Activated CD8-positive, alpha-beta memory T cell treated with anti-CD3 and anti-CD28 coated beads for 4 hours (primary cell): ENCODE results near the gene OLIG3.
A peak's percentile ranks its signal among the peaks of the same experiment; 100 is the strongest.

Source experiments
- DNase-seq, 2 donors: peaks; one replicate each; pipeline ENCODE4 v3.0.0-alpha.2; 2020; ENCODE audit warnings: low read depth in 2 of 2

OLIG3 gene

DNA sequence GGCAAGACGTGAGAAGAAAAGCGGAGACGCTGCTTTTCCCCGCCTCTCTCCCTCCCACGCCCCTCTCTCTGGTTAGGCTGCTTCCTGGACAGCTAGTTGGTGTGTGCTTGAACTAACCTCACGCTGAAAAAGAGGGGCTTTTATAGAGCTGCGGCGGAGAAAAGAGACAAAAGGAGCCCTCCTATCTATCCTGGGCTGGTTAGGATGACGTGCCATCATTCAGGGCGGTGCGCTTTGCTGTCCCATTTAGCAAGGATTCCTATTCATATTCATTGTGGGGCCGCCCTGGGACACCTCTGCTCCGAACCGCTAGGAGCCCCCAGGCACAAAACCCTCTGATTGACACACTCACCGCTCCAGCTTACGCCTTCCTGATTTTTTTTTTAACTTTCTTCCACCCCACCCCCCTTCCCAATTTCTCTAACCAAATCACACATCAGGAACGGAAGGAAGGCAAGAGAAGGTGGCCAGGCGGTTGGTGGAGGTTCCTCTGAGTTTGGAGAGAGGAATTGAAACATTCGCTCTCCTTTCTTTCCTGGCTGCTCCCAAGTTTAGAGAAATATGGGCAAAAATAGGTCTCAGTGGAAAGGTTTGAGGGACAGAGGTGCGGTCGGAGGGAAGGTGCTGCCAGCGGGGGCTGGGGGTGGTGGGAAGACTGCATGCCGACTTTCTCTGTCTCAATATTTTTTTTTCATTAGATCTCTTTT lies at the start of gene OLIG3:
Gene OLIG3 (minus strand): TSS at position 114 of the 707 bp plus-strand sequence. CDS start 224 bp downstream, outside the sequence.
- peak in 1 of 2 donors; percentile 42 for DNase-seq

DNA sequence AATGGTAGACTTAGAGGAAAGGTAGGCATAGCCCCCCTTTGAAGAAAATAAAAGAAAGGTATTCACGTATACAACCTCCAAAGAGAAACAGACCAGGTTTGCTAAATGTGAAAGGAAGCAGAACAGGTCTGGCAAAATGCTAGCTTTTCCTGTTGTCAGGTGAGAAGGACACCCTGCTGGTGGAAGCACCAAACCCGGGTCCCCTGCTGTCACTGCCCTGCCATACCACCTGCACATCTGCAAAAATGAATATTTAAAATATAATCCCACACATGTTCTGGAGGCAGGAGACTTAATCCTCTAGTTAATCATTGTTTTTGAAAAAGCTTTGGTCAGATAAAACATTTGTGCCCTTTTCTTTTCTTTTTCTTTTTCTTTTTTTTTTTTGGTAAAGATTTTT lies 48.9 kb upstream of the OLIG3 start:
- no peak for DNase-seq

DNA sequence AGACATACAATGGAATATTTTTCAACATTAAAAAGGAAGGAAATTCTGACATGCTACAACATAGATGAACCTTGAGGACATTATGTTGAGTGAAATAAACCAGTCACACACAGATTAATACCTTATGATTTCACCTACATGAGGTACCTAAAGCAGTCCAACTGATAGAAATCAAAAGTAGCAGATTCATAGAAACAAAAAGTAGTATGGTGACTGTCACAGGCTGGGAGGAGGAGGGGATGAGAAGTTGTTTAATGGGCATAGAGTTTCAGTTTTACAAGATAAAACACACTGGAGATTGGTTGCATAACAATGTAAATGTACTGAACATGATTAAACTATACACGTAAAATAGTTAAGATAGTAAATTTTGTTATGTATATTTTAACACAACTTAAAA lies 48.5 kb upstream of the OLIG3 start:
- no peak for DNase-seq

DNA sequence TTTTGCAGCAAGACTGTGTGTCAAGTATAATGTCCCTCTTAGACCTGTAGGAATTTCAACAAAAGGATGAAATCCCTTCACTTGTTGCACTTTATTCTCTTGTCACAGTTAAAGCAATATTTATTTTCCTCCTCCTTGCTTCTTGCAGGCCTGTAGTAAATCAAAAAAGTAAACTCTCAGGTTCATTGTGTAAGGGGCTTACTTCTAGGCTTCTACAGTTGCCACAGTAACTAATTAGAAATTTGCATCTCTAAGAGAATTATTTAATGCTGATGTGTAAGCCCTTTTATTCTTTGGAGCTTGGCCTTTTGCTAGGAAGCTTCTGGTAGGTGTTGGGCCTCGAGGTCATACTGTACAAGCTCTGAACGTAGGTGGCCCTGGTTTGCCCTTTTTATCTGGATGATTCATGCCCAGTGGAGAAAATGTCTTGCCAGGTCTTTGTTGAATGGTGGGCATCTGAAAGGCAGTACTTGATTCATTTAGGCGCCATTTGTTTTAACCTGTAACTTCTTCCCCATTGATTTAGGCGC lies 47.4 kb upstream of the OLIG3 start:
- DNase-seq, result no peak

DNA sequence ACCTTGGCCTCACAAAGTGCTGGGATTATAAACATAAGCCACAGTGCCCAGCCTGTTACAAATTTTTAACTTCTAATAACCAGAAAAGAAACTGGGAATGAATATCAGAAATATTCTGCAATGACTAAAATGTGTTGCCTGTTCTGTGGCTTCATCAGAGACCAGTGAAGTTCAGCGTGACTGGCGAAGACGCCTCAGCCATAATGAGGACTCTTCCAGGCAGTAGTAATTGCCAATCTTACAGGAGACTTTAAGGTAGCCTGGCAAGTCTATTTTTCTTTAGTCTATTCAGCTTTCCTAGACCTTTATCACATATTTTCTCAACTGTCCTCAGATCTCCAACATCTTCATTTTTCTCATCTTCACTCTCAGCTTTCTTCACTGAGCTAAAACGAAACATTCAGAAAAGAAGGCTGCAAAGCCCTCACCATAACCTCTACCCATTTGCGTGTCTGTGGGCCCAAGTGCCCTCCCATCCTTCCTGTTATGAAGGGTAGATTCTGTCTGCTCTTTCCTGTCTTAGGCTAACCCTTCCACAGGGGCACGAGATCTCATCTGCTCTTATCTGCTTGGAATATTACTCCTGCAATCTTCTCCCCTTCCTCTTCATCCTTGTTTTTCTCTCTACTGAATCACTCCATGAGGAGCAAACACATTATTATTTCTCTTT lies 42.0 kb upstream of the OLIG3 start:
- DNase-seq, result no peak

DNA sequence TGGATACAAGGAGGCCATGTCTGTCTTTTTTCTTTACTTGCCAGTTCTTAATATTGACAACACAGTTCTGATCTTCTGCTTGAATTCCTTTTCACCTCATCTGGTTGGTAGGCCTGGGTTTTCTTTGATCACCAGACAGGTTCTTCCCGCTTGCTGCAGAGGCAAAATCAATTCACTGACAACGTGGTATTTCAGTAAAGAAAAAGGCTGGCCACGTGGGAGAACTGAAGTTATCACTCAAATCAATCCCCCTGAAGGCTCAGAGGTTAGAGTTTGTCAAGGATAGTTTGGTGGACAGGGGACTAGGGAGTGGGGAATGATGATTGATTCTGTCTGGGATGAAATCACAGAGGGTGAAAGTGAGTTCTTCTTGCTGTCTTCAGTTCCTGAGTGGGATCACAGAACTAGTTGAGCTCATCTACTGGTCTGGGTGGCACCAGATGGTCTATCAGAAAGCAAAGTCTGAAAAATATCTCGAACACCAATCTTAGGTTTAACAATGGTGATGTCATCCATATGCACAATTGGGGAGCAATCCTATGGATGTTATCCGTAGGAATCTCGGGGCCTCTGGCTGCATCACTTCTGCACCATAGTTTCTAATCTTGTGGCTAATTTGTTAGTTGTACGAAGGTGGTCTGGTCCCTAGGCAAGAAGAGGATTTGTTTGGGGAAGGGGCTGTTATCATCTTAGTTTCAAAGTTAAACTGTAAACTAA lies 37.3 kb upstream of the OLIG3 start:
- no peak for DNase-seq

DNA sequence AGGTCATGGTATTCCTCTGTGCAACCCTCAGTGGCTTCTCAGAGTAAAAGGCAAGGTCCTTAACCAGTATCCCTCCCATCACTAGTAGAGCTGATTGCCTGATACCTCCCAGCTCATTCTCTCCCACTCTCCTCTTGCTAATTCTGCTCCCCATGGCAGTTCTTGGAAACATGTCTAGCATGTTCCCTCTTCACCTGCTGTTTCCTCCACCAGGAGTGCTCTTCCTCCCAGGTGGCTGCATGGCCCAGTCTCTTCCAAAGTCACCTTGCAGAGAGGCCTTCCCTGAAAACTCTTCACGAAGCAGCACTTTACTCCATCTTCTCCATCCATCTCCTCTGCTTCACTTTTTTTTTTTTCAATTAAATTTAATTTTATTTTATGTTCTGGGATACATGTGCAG lies 36.2 kb upstream of the OLIG3 start:
- DNase-seq, result no peak

DNA sequence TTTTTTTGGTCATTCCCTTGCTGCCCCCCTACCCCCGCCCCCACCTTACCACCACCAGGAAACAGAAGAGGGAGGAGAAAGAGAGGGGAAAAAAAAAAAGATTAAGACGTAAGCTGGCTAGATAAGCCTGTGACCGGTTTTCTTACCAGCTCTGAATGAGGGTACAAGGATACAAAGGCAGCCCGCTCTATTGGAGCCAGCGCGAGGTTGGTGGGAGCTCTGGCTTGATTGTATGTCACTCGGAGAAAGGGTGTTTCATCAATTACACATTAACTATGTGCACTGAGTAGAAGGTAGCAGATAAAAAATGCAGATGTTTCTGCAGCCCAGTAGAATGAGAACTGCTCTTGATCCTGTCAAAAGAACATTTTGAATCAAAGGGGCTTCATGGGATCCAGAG lies 28.6 kb upstream of the OLIG3 start:
- no peak for DNase-seq

DNA sequence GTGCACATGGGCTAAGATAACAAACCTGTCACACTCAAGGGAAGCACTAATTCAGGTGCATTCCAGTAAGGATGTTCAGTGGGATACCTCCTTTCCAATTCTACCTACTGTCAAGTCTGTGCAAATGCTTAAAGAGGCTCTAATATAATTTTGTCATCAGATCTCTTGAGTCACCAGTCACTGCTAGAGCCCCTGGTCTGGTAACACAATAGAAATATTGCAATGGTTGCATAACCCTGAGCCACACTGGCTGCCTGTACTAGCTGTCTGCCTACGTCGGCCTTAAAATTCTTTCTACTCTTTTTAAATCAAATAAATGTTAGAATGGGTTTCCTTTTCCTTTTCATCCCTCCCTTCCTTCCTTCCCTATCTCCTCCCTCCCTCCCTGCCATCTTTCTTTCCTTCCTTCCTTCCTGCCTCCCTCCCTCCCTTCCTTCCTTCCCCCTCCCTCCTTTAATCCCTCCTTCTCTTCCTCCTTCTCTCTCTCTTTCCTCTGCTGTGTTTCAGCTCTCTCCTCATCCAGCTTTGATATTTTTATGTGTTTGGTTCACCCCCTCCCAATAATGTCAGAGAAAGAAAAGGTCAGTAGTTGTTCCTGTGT lies 28.1 kb upstream of the OLIG3 start:
- no peak for DNase-seq

DNA sequence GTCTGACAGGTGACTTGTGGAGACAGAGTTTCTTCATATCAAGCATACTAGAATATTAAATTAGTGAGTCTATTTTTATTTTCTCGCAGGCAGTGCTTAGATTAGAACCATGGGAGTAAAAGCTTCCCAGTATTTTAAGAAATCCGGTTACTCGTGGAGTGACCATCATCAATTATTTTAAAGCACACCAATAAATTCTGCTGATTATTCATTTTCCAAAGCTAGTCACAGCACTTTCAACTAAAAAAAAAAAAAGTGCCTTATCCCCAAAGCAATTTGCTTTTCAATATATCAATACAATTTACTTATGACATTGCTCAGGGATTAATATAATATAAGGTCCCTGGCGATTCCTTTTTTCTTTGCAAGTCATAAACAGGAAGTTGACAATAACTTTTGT lies 26.3 kb upstream of the OLIG3 start:
- DNase-seq, result no peak

DNA sequence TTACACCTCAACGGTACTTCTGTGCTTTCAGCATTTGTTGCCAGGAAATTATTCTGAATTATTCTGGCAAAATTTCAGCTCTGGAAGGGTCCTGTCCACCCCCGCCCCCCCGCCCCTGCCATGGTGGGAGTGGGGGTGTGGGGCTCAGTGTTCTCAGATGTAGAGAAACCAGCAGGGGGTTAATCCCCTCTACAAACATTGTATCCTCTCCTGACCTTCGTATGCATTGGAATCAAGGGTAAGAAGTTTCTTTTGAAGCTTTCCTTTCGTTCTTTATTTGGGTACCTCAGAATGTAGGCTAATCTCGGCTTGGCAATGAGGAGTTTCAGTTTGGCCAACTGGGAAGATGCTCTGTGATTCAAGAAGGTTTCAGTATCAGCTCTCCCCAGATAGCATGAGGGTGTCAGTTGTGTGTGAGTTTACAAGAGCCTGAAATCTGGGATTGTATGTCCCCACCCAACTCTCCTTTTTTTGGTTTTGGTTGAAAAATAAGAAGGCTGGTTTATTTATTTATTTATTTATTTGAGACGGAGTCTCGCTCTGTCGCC lies 25.5 kb upstream of the OLIG3 start:
- DNase-seq, result no peak

DNA sequence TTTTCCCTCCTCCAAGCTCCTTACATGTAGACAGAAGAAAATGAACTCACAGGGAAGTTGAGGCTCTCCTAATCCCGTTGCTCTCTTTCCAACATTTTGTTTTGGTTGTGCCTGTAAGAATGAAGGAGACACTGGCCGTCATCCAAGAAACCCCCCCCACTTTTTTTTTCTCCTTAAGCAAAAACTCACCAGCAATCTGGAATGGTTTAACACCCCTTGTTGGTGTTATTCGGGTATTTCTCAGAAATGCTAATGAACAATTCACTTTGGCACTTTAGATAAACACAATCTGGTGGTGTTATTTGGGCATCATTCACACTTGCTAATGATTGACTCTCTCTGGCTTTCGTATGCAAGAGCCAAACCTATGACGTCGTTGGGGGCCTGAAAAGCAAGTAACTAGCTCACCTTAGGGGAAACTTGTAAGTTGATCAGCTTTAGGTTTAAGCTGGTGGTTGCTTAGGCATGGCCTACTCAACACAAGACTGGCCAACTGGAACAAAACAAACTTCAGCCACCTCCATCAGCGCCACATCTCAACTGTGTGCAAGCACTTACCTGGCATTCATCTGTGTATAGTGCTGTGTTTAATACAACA lies 24.3 kb upstream of the OLIG3 start:
- DNase-seq, result no peak

DNA sequence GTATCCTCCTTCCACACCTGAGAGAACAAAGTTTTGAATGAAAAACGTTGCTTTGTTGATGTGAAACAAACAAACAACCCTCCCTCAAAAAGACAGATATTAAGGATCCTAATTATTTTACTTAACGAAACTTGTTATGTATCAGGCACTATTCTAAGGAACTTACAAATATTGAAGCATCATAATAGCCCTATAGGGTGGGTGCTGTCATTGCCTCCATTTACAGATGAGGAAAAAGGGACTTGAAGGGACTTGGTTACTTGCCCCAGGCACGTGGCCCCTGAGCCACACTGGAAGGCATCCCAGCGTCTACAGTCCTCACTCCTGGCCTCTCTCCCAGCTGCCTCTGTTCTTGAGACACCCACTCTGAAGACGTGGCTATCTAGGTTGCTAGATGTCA lies 20.2 kb upstream of the OLIG3 start:
- DNase-seq, result no peak

DNA sequence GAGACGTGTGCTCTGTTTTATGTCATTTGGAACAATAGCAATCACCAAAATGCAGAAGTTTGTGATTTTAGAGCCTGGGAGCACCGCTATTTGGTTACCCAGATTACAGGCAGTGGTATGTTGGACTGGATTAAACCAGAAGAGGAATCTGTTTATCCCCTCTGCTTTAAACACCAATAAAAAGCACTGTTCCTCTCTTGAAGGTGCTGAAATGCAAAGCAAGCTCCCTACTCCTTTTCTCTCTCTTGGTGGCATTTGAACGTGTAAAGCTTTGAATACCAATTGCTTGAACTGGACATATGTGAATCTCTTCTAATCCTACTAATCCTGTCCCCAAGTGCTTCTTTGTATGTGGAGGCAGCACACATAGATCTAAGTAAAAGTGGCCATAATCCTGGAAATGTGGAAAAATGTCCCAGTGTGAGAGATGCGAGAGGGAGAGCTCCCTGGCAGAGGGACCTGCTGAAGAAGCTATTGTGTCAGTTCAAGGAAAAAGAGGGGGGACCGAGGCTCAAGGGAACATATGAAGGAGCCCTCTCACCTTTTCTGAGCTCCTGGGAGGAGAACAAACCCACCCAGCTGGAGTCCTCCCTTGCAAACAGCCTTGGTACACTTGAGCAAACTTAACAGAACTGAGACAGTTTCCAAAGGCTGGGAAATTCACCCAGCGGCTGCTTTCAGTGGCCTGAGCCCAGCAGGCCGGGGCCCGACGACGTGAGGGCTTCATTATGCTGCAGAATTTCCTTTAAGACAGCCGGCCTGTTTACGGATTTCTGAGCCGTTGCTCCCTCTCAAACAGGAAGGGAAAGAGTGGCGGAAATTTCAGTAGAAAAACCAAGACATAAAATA lies 18.8 kb upstream of the OLIG3 start:
- DNase-seq, result no peak

DNA sequence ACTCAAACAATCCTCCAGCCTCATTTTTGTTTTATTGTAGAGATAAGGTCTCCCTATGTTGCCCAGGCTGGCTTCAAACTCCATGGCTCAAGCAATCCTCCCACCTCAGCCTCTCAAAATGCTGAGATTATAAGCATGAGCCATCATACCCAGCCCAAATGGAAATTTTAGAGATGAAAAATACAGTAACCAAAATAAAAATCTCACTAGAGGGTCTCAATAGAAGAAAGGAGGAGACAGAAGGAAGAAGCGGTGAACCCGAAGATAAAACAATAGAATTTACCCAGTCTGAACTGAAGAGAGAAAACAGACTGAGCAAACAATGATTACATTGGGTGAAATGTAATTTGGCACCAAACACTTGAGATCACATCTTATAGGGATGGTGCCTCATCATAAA lies 16.7 kb upstream of the OLIG3 start:
- no peak for DNase-seq

DNA sequence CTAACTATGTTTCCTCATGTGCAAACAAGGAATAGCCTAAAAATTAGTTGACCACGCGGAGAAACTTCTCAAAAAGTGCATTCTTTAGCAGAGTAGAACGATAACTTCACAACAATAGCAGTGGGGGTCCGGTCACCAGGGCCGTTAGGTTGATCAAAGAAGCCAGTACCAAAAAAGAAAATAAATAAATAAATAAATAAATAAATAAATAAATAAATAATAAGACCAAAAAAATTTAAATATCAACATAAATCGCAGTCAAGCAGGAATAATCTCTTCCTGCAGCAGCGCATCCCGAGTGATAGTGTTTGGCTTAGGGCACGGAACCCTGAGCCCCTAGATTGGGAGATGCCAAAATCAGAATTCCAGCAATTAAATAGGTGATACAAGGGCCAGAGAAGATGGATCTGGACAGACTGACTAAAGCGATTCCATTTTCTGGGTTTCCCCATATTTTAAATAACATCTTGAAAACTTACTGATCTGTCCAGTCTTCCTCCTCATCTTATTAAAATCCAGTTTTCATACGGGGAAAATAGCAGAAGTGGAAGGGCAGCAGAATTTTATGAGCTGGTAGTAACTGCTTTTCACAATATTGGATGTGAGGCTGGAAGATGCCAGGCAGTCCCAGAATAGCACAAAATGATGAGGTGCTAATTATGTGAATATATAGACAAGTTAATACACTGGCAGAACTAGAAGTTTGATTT lies 4.4 kb upstream of the OLIG3 start:
- DNase-seq, result no peak

DNA sequence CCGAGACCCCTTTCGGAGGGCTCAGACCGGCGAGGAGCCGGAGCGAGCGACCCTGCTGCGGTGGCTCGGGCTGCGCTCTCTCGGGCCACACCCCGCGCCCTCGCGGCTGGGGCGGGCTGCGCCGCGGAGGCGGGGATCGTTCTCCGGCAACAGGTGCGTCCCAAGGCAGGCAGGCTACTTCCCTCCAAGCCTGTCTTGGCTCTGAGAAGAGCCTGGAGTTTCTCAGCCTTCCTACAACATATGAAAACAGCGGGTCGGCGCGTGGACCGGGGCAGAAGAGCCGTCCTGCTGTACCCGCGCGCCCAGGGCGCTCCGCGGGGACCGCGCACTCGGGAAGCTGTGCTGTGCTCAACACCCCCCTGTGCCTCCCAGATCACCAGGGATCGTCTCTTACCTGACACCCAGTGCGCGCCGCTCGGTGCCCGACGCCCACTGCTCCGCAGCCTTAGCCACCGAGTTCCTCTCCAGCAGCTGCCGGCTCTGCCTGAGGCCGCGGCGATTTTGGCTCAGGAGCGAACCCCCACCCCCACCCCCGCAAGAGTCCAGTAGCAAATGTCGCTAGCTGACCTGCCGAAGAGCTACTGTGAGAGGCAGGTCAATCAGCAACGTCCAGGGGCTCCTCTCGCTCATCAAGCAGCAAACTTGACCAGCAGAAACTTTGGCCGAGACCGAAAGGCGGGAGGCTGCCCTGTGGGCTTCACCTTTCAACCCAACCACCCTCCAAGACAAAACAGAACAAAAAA lies 3.7 kb upstream of the OLIG3 start:
- no peak for DNase-seq

DNA sequence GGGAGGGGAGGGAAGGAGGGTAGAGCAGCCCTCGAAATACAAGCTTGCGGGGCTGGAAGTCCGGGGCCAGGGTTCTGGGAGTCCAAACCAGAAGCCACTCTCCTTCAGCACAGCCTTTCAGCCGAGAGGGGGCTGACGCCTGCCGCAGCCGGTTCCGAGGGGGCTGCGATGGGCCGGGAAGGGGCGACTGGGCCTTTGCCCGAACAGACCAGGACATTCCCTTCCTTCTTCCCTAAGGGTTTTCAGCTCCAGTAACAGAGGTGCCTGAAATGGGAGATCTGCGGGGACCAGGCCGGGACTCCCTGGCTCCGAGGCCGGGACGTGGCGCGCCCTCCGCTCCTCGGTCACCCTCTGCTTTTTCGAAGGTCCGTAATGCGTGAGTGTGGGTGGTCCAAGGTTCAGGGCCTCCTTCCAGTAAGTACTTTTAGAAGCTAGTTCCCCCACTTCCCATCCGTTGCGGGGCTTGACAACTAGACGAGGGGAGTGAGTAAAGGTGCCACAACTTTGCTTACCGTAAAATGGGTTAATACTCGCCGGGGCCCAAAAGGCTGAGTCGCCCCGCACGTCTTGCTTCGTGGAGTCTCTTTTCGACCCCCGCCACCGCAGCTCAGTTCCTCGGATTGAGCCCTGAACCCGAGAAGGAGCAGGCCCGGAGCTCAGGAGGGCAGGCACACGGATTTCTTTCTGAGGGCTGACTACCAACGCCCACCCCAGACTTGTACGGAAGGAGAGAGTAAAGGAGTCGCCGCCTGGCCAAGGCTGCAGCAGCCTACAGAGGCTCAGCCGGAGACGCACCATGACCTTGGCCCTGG lies 2.9 kb upstream of the OLIG3 start:
- no peak for DNase-seq
